Glomerular visceral epithelial cell (primary cell): ENCODE measurements around the gene UGT1A9.
"Not testable (repeated sequence)": the region's sequence is repeated elsewhere in the genome, so short reads cannot be mapped to it uniquely, and the experiment has no call there.

ENCODE experiments used
- DNase-seq: peaks from one replicate; pipeline ENCODE4 v3.0.0-alpha.2; 2016; ENCODE audit errors: extremely low spot score

UGT1A9 gene

DNA sequence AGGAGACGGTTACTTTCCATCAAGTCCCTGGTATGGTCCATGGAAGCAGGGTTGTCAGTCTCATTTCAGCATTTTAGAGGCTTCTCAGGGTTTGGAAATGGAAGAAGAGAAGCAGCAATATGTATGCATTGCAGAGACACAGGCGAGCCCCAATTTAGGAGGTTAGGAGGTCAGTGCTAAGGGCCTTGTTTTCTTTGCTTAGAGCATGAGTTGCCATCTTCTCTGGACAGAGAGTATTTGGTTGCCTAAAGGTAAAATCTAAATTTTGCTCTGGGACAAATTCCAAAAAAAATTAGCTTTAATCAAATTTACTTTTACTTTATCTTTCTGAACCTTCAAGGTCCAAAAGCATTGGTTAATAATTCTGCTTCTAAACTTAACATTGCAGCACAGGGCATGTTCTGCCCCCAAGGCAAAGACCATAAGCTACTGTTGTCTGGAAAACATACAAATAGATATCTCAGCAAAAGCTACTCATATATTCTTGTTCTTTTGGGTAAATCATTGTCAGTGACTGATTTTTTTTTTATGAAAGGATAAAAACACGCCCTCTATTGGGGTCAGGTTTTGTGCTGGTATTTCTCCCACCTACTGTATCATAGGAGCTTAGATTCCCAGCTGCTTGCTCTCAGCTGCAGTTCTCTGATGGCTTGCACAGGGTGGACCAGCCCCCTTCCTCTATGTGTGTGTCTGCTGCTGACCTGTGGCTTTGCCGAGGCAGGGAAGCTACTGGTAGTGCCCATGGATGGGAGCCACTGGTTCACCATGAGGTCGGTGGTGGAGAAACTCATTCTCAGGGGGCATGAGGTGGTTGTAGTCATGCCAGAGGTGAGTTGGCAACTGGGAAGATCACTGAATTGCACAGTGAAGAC lies at the start of gene UGT1A9:
TSS of gene UGT1A9 (plus strand) at position 609 of the 872 bp plus-strand sequence. CDS start at position 646, 37 bp downstream.
- no peak for DNase-seq

DNA sequence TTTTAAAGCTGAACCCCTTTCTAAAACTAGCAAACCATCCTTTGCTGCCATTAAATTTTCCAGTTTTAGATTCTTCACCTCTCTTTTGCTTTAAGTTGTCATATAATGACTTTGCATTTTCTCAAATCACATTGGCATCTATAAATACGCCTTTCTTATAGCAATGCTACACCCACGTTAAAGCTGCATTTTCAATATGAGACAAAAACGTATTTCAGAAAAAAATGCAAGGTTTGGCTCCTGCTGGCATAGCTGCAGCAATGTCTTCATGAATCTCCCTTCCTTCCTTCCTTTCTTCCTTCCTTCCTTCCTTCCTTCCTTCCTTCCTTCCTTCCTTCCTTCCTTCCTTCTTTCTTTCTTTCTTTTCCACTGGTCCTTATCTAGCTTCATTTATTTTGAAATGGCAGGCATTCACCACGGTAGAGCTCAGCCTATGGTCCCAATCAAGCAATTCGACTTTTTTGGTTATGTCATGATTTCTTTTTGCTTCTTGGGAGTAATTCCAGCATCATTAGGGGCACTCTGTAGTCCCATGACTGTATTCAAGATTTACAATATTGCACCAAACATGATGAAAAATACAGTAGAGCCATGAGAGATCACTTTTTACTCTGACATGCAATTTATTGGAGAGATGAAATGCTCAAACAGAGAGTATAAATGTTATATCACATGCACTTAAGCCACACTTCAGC lies 44.2 kb upstream of the UGT1A9 start:
- DNase-seq = no peak

DNA sequence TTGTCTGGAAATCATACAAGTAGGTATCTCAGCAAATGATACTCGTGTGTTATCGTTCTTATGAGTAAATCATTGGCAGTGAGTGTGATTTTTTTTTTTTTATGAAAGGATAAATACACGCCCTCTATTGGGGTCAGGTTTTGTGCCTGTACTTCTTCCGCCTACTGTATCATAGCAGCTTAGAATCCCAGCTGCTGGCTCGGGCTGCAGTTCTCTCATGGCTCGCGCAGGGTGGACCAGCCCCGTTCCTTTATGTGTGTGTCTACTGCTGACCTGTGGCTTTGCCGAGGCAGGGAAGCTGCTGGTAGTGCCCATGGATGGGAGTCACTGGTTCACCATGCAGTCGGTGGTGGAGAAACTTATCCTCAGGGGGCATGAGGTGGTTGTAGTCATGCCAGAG lies 35.4 kb upstream of the UGT1A9 start, which contains the start of gene UGT1A10:
TSS of gene UGT1A10 (plus strand) at position 143 of the 400 bp plus-strand sequence. CDS start at position 218, 75 bp downstream.
- not testable (repeated sequence) for DNase-seq

DNA sequence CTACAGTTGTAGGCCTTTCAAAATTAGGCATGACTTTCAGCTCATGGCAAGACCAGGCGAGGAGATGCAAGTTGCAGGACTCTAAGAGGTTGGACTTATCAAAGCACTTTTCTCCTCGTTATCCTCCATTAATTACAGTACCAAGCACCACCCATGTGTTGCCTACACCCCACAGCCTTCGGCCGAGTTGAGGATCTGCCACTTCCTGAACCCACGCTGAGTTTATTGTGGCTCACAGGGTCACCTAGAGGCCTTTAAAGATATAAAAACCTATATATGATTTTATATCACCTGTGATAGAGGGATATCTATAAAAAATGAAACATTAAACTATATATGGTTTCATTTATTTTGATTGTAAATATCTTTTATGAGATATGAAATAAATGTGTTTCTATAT lies 32.9 kb upstream of the UGT1A9 start:
- DNase-seq = no peak

DNA sequence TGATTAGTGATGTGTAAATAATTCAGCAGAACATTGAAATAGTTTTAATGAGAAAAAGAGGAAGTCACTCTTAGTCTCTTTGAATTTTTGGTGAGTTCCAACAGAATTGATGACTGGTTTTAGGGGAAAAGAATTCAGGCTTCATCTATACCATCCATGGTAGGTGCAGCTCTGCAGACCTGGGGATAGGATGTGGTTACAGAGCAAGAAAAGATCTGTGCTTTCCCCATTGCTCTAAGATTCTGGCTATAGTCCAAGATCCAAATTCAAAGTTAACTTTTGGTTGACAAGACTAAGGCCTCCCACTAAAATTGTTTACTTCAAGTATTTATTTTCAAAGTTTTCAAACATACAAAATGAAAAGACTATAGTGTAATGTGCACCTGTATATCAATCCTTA lies 31.8 kb upstream of the UGT1A9 start:
- no peak for DNase-seq

DNA sequence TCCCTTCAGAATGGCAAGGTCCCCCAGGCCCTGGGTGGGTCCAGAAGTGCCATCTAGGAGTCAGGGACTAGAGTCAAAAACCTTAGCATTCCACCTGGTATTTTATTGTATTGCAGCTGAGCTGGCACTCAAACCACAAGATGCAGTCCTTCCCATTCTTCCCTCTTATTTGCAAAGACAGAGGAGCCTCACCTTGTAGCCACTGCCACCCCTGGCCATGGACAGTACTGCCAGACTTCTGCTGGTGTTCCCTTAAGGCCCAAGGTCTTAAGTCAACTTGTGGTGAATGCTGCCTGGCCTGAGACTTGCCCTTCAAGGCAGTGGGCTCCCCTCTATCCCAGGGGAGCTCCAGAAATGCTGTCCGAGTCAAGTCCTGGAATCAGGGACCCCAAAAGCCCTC lies 28.6 kb upstream of the UGT1A9 start:
- DNase-seq = peak; percentile 44

- DNase-seq = not testable (repeated sequence)
Measured at GRCh38 chr2:233646033-233646432, 25.7 kb upstream of the UGT1A9 start.

GRCh38 chr2:233650981-233651380 lies 20.7 kb upstream of the UGT1A9 start:
- no peak for DNase-seq

DNA sequence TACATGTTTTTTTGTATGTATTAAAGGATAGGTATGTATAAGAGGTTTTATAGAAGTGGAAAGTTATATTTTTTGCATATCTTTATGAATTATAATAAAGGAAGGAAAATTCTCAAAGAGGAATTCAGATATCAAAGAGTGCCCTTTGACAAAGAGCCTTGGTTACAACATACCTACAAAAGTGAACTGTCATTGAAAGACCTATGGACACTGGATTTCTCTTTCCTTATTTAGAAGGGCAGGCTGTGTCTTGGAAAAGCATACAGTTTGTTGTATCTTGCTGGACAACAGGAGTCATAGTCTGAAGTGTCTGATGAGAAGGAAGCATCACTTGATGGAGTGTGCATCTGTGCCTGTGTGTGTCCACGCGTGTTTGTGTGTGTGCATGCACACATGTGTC lies 20.3 kb upstream of the UGT1A9 start:
- no peak for DNase-seq

GRCh38 chr2:233654501-233654900 lies 17.2 kb upstream of the UGT1A9 start:
- no peak for DNase-seq

- DNase-seq = no peak
Measured at GRCh38 chr2:233655043-233655442, 16.7 kb upstream of the UGT1A9 start.

GRCh38 chr2:233655943-233656342 lies 15.8 kb upstream of the UGT1A9 start:
- not testable (repeated sequence) for DNase-seq

DNA sequence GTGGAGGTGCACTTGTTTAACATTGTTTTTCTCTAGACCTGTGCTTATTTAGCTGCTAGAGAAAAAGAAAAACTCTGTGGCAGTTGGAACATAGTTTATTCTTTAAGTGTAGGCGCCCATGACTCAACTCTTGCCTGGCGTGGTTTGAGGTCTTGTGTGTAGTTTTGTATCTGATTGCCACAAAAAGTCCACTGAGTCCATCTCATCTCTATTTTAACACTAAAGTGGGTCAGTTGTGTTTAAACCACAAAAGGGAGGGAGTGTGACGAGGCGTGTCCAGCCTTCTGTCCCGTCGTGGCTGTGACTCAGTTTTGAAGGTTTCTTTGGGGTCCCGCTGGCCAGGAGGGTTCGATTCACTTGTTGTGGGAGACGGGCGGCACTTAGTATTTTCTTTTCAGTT lies 15.3 kb upstream of the UGT1A9 start:
- DNase-seq = no peak

DNA sequence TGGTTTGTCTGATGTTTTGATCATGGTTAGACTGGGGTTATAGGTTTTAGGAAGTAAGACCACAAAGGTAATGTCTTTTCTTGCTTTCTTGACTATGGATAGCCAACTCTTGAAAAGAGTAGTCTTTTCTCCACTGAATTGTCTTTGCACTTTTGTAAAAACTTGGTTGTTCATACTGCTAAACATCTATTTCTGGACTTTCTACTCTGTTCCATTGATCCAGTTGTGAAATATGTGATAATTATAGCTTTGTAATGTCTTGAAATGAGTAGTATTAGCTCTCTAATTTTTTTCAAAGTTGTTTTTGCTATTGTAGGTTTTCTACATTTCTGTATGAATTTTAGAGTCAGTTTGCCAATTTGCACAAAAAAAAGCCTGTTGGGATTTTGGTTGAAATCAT lies 13.1 kb upstream of the UGT1A9 start:
- DNase-seq = no peak

- DNase-seq = no peak
Measured at GRCh38 chr2:233663911-233664310, 7.8 kb upstream of the UGT1A9 start.

GRCh38 chr2:233668605-233669260 lies 3.0 kb upstream of the UGT1A9 start:
- DNase-seq = peak; percentile 67

GRCh38 chr2:233672886-233673285 lies 1.2 kb downstream of the UGT1A9 start:
- DNase-seq = no peak

- no peak for DNase-seq
Measured at GRCh38 chr2:233673896-233674295, 2.2 kb downstream of the UGT1A9 start.

- no peak for DNase-seq
Measured at GRCh38 chr2:233674314-233674713, 2.6 kb downstream of the UGT1A9 start.

DNA sequence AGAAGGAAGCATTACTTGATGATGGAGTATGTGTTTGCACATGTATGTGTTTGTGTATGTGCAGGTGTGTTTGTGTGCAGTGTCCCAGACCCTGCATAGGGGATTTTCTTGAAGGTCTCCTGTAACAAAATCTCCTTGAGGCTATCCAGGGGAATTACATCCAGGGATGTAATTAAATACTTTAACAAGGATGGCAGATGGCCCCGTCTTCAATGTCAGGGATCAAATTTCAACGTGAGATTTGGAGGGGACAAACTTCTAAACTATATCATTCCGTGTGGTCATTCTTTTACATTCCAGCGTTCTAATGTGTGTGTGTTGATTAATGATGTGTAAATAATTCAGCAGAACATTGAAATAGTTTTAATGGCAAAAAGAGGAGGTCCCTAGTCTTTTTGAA lies 3.3 kb downstream of the UGT1A9 start:
- no peak for DNase-seq

- DNase-seq = peak; percentile 43
Measured at GRCh38 chr2:233676046-233676445, 4.3 kb downstream of the UGT1A9 start.

DNA sequence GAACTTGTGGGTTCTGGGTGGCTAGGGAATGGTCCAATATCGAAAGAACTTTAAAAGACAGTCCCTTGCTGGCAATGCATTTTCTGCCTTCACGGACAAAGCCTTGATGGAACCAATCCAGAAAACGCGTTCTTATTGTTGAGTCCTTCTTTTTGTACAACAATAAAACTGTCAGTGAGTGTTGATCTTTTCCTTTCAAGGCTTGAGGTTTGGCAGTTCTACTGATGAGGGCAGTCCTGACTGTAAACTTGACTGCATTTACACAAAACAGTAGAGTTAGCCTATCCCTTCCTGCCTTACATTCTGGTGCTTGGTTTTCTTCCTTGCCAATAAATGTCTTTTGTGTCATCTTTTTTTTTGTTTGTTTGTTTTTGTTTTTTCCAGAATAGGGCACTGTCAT lies 7.5 kb downstream of the UGT1A9 start:
- DNase-seq = no peak
